GM23338 (cell line): ENCODE results near the gene CALML5. TPM values are rescaled to one million over a fixed set of nuclear protein-coding genes. Genes with fewer than 3 reads are reported as not detected.

Experiments
- ATAC-seq: fragments of 200-7000 bp; cut with Tn5 transposase; 3 replicates; pipeline ENCODE4 v1.9.1; 2020
- DNase-seq: peaks from one replicate; pipeline ENCODE4 v3.0.0-alpha.2; 2015; ENCODE audit warnings: low spot score
- H2AFZ ChIP-seq: fragments of 200-600 bp; sonication (generic); 2 replicates; pipeline ENCODE4 v1.8.0; 2016; ENCODE audit warnings: antibody characterized with exemption, mild to moderate bottlenecking, moderate library complexity
- H3F3A ChIP-seq: fragments of 200-600 bp; sonication (generic); replicated peaks from 2 replicates; pipeline ENCODE4 v1.8.0; 2017; ENCODE audit warnings: antibody characterized with exemption, mixed run types, low read depth
- H3K27ac ChIP-seq: fragments of 200-600 bp; sonication (generic); 2 replicates; pipeline ENCODE4 v1.6.1; 2016; ENCODE audit warnings: low read depth
- H3K27me3 ChIP-seq: fragments of 200-600 bp; sonication (generic); 2 replicates; pipeline ENCODE4 v1.8.0; 2016; ENCODE audit warnings: mild to moderate bottlenecking, mixed run types, moderate library complexity; ENCODE audit not compliant: insufficient read depth
- H3K36me3 ChIP-seq: fragments of 200-600 bp; sonication (generic); 2 replicates; pipeline ENCODE4 v1.8.0; 2016; ENCODE audit warnings: mild to moderate bottlenecking; ENCODE audit not compliant: insufficient read depth
- H3K4me1 ChIP-seq: fragments of 200-600 bp; sonication (generic); 2 replicates; pipeline ENCODE4 v1.8.0; 2016; ENCODE audit warnings: mild to moderate bottlenecking, moderate library complexity; ENCODE audit not compliant: insufficient read depth
- H3K4me2 ChIP-seq: fragments of 200-600 bp; sonication (generic); 2 replicates; pipeline ENCODE4 v1.7.1; 2017; ENCODE audit warnings: mixed run types
- H3K4me3 ChIP-seq: fragments of 200-600 bp; sonication (generic); 2 replicates; pipeline ENCODE4 v1.6.1; 2016; ENCODE audit warnings: mixed run types
- H3K79me2 ChIP-seq: fragments of 200-600 bp; sonication (generic); replicated peaks from 2 replicates; pipeline ENCODE4 v1.8.0; 2017; ENCODE audit warnings: mild to moderate bottlenecking; ENCODE audit not compliant: insufficient read depth
- H3K9me2 ChIP-seq: fragments of 200-600 bp; sonication (generic); 2 replicates; pipeline ENCODE4 v1.8.0; 2017; ENCODE audit not compliant: insufficient read depth
- H4K20me1 ChIP-seq: fragments of 200-600 bp; sonication (generic); replicated peaks from 2 replicates; pipeline ENCODE4 v1.8.0; 2017; ENCODE audit warnings: mild to moderate bottlenecking; ENCODE audit not compliant: insufficient read depth
- H3K27ac Mint-ChIP-seq: 2 replicates; pipeline ENCODE4 v1.8.0; 2020; ENCODE audit warnings: inconsistent platforms, mild to moderate bottlenecking, moderate library complexity, mixed read lengths
- H3K27me3 Mint-ChIP-seq: 3 replicates; pipeline ENCODE4 v1.8.0; 2022; ENCODE audit warnings: low read depth, mild to moderate bottlenecking, moderate library complexity, mixed read lengths, inconsistent platforms; ENCODE audit not compliant: insufficient read depth, poor library complexity
- H3K36me3 Mint-ChIP-seq: 3 replicates; pipeline ENCODE4 v1.8.0; 2021; ENCODE audit warnings: low read depth, mild to moderate bottlenecking, inconsistent platforms, moderate library complexity, mixed read lengths
- H3K4me1 Mint-ChIP-seq: 3 replicates; pipeline ENCODE4 v1.8.0; 2020; ENCODE audit warnings: mild to moderate bottlenecking, inconsistent platforms, mixed read lengths
- H3K4me3 Mint-ChIP-seq: 3 replicates; pipeline ENCODE4 v1.8.0; 2021; ENCODE audit warnings: moderate library complexity, mild to moderate bottlenecking, inconsistent platforms, mixed read lengths
- H3K9me3 Mint-ChIP-seq: 3 replicates; pipeline ENCODE4 v1.8.0; 2020; ENCODE audit warnings: moderate library complexity, mild to moderate bottlenecking, inconsistent platforms, mixed read lengths
- CREB1 ChIP-seq: fragments of 250-450 bp; sonication (Bioruptor Pico); IDR thresholded peaks from 2 replicates; pipeline ENCODE4 v1.5.0; 2020; ENCODE audit warnings: low read depth, mild to moderate bottlenecking, moderate library complexity
- ETS1 ChIP-seq: IDR thresholded peaks from 2 replicates; pipeline ENCODE4 v1.6.1; 2016; ENCODE audit warnings: antibody characterized with exemption
- NANOG ChIP-seq: IDR thresholded peaks from 2 replicates; pipeline ENCODE4 v1.6.1; 2016; ENCODE audit warnings: antibody characterized with exemption, borderline replicate concordance
- POLR2AphosphoS5 ChIP-seq: IDR thresholded peaks from 2 replicates; pipeline ENCODE4 v1.6.1; 2016; ENCODE audit warnings: antibody characterized with exemption, low read depth
- ZNF114 ChIP-seq: fragments of 250-450 bp; sonication (Bioruptor Pico); IDR thresholded peaks from 2 replicates; pipeline ENCODE4 v1.5.0; 2020; ENCODE audit warnings: mild to moderate bottlenecking, moderate library complexity
- polyA plus RNA-seq: library from polyadenylated mRNA; unstranded; fragments of >200 nt; fragmentation: Nextera tagmentation; extraction: Ambion mirVana; gene quantifications from 2 replicates; pipeline ENCODE4 v1.2.1, GENCODE V29; 2016
- total RNA-seq: library from RNA; depleted of rRNA; stranded (reverse); fragments of >200 nt; shearing (Covaris generic); gene quantifications from 2 replicates; pipeline ENCODE4 v1.2.3, GENCODE V29; 2014
- TF ChIP-seq, protein P1 (sequence below): fragments of 250-450 bp; sonication (Bioruptor Pico); IDR thresholded peaks from 2 replicates; pipeline ENCODE4 v1.5.0; 2020; ENCODE audit warnings: mild to moderate bottlenecking, moderate library complexity

CALML5 gene
- total and polyA plus RNA-seq, 2 experiments from 2014 or later = 0.40 TPM; not detected in 1

GRCh38 chr10:5503477-5503835 lies 4.1 kb upstream of the CALML5 start:
- no peaks in the 10 kb centered on the region for H4K20me1 ChIP-seq
- H3K79me2 ChIP-seq = no peaks in the 10 kb centered on the region
- Mint-ChIP-seq H3K36me3 (no peaks in the 10 kb centered on the region), H3K9me3 (no peaks in the 10 kb centered on the region), H3K4me3 (no peak overlapping the region), H3K27ac (no peak overlapping the region; the same call in 1 of the 2 replicates), H3K4me1 (peaks cover 26% of the 10 kb centered on the region), H3K27me3 (peaks cover 2% of the 10 kb centered on the region)
- no peaks in the 10 kb centered on the region for H3K9me2 ChIP-seq
- H3K27me3 ChIP-seq = no peaks in the 10 kb centered on the region
- H3K4me2 ChIP-seq = no peak overlapping the region
- TF ChIP-seq CREB1 (CRISPR knock-in tag) = no peak
- no peak overlapping the region for H3K4me3 ChIP-seq
- no peak for ATAC-seq
- H3K36me3 ChIP-seq = no peaks in the 10 kb centered on the region
- H3K27ac ChIP-seq = no peak overlapping the region
- H3K4me1 ChIP-seq = no peaks in the 10 kb centered on the region
- H2AFZ ChIP-seq = no peak overlapping the region
- H3F3A ChIP-seq = no peaks in the 10 kb centered on the region
- no peak for DNase-seq

DNA sequence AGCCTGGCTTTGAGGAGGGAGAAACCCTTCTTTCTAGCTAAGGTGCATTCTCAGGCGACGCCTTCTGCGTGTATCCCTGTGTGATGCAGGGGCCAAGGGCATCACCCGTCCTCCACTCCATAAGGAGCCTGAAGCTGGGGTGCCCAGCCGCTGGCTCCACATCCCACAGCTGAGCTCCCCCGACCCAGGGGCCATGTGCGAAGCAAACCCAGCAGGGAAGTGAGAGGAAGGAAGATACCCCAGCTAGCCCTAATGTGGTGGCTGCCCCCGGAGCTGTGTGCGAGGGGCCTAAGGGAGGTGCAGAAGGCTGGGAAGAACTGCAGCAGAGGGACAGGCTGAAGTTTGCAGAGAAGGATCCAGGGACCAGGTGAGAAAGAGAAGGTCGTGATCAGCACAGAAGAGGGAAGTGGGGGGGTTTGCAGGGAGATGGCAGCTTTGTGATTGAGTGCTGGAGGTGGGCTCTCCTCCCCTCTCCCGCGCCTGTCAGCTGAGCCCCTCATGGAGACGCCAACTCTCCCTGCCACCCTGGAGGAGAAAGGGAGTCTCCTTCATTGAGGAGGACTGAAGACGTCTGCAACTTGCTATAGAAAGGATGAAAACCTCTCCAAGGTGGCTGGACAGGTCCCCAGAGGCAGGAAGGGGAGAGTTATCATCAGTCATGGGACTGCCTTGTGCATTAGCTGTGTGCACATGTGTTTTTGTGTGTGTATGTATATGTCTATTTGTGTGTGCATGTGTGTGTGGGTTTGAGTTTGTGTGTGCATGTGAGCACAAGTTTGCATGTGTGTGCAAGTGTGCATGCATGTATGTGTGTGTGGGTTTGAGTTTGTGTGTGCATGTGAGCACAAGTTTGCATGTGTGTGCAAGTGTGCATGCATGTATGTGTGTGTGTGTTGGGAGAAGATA lies 3.5 kb upstream of the CALML5 start:
- peaks cover 2% of the 10 kb centered on the region for H3K27me3 Mint-ChIP-seq
- H3K36me3 ChIP-seq = no peaks in the 10 kb centered on the region
- H3K4me1 Mint-ChIP-seq = peaks cover 26% of the 10 kb centered on the region
- H3K9me3 Mint-ChIP-seq = no peaks in the 10 kb centered on the region
- H3K4me3 ChIP-seq = no peak overlapping the region
- H3K27ac Mint-ChIP-seq = no peak overlapping the region; the same call in 1 of the 2 replicates
- no peak overlapping the region for H3K27ac ChIP-seq
- no peaks in the 10 kb centered on the region for H3K27me3 ChIP-seq
- no peaks in the 10 kb centered on the region for H3K9me2 ChIP-seq
- DNase-seq (no peak), ATAC-seq (no peak)
- H4K20me1 ChIP-seq = no peaks in the 10 kb centered on the region
- H3K79me2 ChIP-seq = no peaks in the 10 kb centered on the region
- H3K4me3 Mint-ChIP-seq = no peak overlapping the region
- H2AFZ ChIP-seq = no peak overlapping the region
- H3F3A ChIP-seq = no peaks in the 10 kb centered on the region
- no peaks in the 10 kb centered on the region for H3K4me1 ChIP-seq
- H3K4me2 ChIP-seq = no peak overlapping the region
- H3K36me3 Mint-ChIP-seq = no peaks in the 10 kb centered on the region
- no peak for TF ChIP-seq NANOG
- no peak for TF ChIP-seq ZNF114
- no peak for TF ChIP-seq ETS1
- TF ChIP-seq, protein P1, sequence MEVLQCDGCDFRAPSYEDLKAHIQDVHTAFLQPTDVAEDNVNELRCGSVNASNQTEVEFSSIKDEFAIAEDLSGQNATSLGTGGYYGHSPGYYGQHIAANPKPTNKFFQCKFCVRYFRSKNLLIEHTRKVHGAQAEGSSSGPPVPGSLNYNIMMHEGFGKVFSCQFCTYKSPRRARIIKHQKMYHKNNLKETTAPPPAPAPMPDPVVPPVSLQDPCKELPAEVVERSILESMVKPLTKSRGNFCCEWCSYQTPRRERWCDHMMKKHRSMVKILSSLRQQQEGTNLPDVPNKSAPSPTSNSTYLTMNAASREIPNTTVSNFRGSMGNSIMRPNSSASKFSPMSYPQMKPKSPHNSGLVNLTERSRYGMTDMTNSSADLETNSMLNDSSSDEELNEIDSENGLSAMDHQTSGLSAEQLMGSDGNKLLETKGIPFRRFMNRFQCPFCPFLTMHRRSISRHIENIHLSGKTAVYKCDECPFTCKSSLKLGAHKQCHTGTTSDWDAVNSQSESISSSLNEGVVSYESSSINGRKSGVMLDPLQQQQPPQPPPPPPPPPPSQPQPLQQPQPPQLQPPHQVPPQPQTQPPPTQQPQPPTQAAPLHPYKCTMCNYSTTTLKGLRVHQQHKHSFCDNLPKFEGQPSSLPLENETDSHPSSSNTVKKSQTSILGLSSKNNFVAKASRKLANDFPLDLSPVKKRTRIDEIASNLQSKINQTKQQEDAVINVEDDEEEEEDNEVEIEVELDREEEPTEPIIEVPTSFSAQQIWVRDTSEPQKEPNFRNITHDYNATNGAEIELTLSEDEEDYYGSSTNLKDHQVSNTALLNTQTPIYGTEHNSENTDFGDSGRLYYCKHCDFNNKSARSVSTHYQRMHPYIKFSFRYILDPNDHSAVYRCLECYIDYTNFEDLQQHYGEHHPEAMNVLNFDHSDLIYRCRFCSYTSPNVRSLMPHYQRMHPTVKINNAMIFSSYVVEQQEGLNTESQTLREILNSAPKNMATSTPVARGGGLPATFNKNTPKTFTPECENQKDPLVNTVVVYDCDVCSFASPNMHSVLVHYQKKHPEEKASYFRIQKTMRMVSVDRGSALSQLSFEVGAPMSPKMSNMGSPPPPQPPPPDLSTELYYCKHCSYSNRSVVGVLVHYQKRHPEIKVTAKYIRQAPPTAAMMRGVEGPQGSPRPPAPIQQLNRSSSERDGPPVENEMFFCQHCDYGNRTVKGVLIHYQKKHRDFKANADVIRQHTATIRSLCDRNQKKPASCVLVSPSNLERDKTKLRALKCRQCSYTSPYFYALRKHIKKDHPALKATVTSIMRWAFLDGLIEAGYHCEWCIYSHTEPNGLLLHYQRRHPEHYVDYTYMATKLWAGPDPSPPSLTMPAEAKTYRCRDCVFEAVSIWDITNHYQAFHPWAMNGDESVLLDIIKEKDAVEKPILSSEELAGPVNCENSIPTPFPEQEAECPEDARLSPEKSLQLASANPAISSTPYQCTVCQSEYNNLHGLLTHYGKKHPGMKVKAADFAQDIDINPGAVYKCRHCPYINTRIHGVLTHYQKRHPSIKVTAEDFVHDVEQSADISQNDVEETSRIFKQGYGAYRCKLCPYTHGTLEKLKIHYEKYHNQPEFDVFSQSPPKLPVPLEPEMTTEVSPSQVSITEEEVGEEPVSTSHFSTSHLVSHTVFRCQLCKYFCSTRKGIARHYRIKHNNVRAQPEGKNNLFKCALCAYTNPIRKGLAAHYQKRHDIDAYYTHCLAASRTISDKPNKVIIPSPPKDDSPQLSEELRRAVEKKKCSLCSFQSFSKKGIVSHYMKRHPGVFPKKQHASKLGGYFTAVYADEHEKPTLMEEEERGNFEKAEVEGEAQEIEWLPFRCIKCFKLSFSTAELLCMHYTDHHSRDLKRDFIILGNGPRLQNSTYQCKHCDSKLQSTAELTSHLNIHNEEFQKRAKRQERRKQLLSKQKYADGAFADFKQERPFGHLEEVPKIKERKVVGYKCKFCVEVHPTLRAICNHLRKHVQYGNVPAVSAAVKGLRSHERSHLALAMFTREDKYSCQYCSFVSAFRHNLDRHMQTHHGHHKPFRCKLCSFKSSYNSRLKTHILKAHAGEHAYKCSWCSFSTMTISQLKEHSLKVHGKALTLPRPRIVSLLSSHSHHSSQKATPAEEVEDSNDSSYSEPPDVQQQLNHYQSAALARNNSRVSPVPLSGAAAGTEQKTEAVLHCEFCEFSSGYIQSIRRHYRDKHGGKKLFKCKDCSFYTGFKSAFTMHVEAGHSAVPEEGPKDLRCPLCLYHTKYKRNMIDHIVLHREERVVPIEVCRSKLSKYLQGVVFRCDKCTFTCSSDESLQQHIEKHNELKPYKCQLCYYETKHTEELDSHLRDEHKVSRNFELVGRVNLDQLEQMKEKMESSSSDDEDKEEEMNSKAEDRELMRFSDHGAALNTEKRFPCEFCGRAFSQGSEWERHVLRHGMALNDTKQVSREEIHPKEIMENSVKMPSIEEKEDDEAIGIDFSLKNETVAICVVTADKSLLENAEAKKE (CRISPR knock-in tag) = no peak
- no peak for TF ChIP-seq POLR2AphosphoS5
